ENCODE measurements around the gene CHKA. TPM values are rescaled to one million over a fixed set of nuclear protein-coding genes. Genes with fewer than 3 reads are reported as not detected.

Gene CHKA
- total and polyA plus RNA-seq, 2 experiments from 2014 or later: 37.1 to 94.4 TPM

- no peaks in the 10 kb centered on the region for H3K4me1 ChIP-seq (ENCODE audit: insufficient read depth)
- no peak for TF ChIP-seq STAT1 (IDR thresholded peaks at IDR 0.05; ENCODE audit: unreplicated experiment)
- TF ChIP-seq JUNB (IDR thresholded peaks at IDR 0.05; ENCODE audit: unreplicated experiment): no peak
- TF ChIP-seq NANOG (IDR thresholded peaks at IDR 0.05; ENCODE audit: borderline replicate concordance): no peak
- H3K9me2 ChIP-seq (ENCODE audit: insufficient read depth): no peaks in the 10 kb centered on the region
- no peak for DNase-seq (ENCODE audit: low spot score)
- Mint-ChIP-seq H3K9me3 (no peaks in the 10 kb centered on the region), H3K4me3 (no peak overlapping the region), H3K4me1 (peaks cover 7% of the 10 kb centered on the region; the same call in 2 of the 3 replicates), H3K27ac (no peak overlapping the region), H3K27me3 (ENCODE audit: insufficient read depth, low read depth, poor library complexity) (no peaks in the 10 kb centered on the region), H3K36me3 (ENCODE audit: low read depth) (peaks cover 3% of the 10 kb centered on the region; the same call in 1 of the 3 replicates)
- H3K4me3 ChIP-seq: no peak overlapping the region
- ATAC-seq: no peak
- H2AFZ ChIP-seq: no peak overlapping the region
- no peaks in the 10 kb centered on the region; the same call in 1 of the 2 replicates for H4K20me1 ChIP-seq (replicated peaks; ENCODE audit: insufficient read depth)
- H3K79me2 ChIP-seq (replicated peaks; ENCODE audit: insufficient read depth): no peaks in the 10 kb centered on the region
- H3K36me3 ChIP-seq (ENCODE audit: insufficient read depth): 0 out of 2 replicates have a peak, but pooled peaks cover 3% of the 10 kb centered on the region
- H3K27ac ChIP-seq (ENCODE audit: low read depth): no peak overlapping the region
- no peaks in the 10 kb centered on the region for H3K27me3 ChIP-seq (ENCODE audit: insufficient read depth)
- no peak overlapping the region for H3K4me2 ChIP-seq
- H3F3A ChIP-seq (replicated peaks; ENCODE audit: low read depth): no peaks in the 10 kb centered on the region
Observed at GRCh38 chr11:68159665-68160064, 38.5 kb upstream of the CHKA start.

GRCh38 chr11:68159161-68159560, 38.0 kb upstream of the CHKA start:
- Histone ChIP-seq H3K27me3 (ENCODE audit: insufficient read depth) (no peaks in the 10 kb centered on the region), H3K79me2 (replicated peaks; ENCODE audit: insufficient read depth) (no peaks in the 10 kb centered on the region), H3K4me2 (no peak overlapping the region), H3K27ac (ENCODE audit: low read depth) (0 out of 2 replicates have a peak overlapping the region, but pooled peaks have one; percentile 24), H3F3A (replicated peaks; ENCODE audit: low read depth) (no peaks in the 10 kb centered on the region), H3K4me3 (no peak overlapping the region), H3K36me3 (ENCODE audit: insufficient read depth) (0 out of 2 replicates have a peak, but pooled peaks cover 3% of the 10 kb centered on the region), H3K4me1 (ENCODE audit: insufficient read depth) (no peaks in the 10 kb centered on the region), H2AFZ (no peak overlapping the region), H3K9me2 (ENCODE audit: insufficient read depth) (no peaks in the 10 kb centered on the region), H4K20me1 (replicated peaks; ENCODE audit: insufficient read depth) (no peaks in the 10 kb centered on the region; the same call in 1 of the 2 replicates)
- TF ChIP-seq NANOG (IDR thresholded peaks at IDR 0.05; ENCODE audit: borderline replicate concordance): no peak
- TF ChIP-seq STAT1 (IDR thresholded peaks at IDR 0.05; ENCODE audit: unreplicated experiment): no peak
- TF ChIP-seq ZNF331 (CRISPR knock-in tag; IDR thresholded peaks at IDR 0.05; ENCODE audit: low read depth): no peak
- no peak for TF ChIP-seq ETS1 (IDR thresholded peaks at IDR 0.05)
- TF ChIP-seq CTCF (conservative IDR thresholded peaks at IDR 0.05; ENCODE audit: low read depth in 2 of 2): no peak
- TF ChIP-seq ZNF114 (CRISPR knock-in tag; IDR thresholded peaks at IDR 0.05): no peak
- TF ChIP-seq EZH2 (IDR thresholded peaks at IDR 0.05; ENCODE audit: low read depth, unreplicated experiment): no peak
- TF ChIP-seq JUNB (IDR thresholded peaks at IDR 0.05; ENCODE audit: unreplicated experiment): no peak
- no peak for TF ChIP-seq EZH2phosphoT487 (IDR thresholded peaks at IDR 0.05; ENCODE audit: unreplicated experiment)
- no peak for TF ChIP-seq POLR2AphosphoS5 (IDR thresholded peaks at IDR 0.05; ENCODE audit: low read depth)
- TF ChIP-seq ZNF462 (CRISPR knock-in tag; IDR thresholded peaks at IDR 0.05): no peak
- TF ChIP-seq CREB1 (CRISPR knock-in tag; IDR thresholded peaks at IDR 0.05; ENCODE audit: low read depth): no peak
- DNase-seq (ENCODE audit: low spot score) (no peak), ATAC-seq (no peak)
- Mint-ChIP-seq H3K27me3 (ENCODE audit: insufficient read depth, low read depth, poor library complexity) (no peaks in the 10 kb centered on the region), H3K9me3 (no peaks in the 10 kb centered on the region), H3K4me1 (peaks cover 7% of the 10 kb centered on the region; the same call in 2 of the 3 replicates), H3K27ac (no peak overlapping the region), H3K4me3 (no peak overlapping the region), H3K36me3 (ENCODE audit: low read depth) (peaks cover 3% of the 10 kb centered on the region; the same call in 1 of the 3 replicates)
